ENCODE measurements around the gene TRAPPC12.

TRAPPC12 gene

DNA sequence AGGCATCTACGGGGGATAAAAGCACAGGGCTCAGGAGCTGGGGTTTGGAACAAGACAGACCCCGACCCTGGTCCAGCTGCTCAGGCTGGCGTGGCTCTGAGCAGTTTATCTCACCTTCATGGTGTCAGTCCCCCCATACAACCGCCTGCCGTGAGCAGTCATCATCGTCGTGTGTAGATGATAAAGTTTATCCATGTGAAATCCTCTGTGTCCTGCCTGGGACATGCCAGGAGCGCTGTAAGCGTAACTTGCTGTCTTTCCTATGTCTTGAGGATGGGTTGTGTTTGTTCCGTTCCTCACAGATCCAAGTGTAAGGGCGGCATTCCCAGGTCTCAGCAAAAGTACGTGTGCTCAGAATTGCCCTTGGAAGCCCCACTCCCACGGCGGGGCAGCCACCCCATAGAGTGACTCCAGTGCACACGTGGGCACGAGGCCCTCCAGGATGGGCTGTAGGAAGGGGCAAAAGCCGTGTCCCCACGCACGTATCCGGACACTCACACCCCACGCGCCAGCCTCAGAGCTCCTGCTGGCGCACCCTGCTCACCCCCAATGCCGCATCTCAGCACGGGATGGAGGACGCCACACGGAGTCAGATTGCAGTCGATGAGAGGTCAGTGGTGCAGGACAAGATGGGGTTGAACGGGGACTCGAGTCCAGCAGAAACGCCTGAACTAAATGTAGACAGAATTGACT, 88.9 kb downstream of the TRAPPC12 start:
- DNase-seq (ENCODE audit: low read depth), result no peak

DNA sequence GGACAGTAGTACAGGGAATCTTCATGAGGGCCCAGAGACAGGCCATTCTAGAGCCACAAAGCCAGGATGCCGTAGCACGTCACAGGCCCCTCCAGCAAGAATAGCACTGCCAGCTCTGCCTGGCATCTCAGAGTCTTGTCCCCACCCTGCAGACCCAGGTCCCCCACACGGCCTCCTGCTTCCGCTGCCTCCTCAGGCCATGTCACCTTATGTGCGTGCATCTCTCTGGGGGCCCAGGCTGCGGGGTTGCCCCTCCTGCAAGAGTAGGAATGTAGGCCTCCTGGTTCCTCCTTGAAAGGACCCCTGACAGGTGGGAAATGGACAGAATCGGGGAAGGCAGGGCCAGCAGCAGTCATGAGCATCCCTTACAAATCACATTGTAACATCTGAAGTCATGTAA, 90.0 kb downstream of the TRAPPC12 start:
- no peak for DNase-seq (ENCODE audit: low read depth)

DNA sequence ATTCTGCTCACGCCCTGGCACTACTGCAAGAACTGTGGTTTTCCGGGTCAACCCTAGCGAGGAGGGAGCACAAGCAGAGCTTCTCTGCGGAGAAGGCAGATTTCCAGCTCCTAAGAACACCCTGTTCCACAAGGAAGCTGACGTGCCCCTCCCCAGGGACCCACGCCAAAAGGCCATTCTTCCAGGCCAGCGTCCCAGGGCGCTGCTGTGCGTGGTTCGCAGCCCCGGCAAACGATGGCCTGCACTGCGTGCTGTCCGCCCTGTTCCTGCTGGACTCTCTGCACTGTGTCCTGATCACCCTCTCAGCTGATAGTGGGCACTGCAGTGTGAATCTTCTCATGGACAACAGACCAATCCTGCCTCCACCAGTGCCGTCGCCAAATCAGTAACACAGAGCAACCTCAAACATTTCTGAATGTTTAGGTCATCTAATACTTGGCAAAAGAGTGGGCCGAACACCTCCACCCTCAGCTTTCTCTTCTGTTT, 90.7 kb downstream of the TRAPPC12 start:
- DNase-seq (ENCODE audit: low read depth), result no peak

DNA sequence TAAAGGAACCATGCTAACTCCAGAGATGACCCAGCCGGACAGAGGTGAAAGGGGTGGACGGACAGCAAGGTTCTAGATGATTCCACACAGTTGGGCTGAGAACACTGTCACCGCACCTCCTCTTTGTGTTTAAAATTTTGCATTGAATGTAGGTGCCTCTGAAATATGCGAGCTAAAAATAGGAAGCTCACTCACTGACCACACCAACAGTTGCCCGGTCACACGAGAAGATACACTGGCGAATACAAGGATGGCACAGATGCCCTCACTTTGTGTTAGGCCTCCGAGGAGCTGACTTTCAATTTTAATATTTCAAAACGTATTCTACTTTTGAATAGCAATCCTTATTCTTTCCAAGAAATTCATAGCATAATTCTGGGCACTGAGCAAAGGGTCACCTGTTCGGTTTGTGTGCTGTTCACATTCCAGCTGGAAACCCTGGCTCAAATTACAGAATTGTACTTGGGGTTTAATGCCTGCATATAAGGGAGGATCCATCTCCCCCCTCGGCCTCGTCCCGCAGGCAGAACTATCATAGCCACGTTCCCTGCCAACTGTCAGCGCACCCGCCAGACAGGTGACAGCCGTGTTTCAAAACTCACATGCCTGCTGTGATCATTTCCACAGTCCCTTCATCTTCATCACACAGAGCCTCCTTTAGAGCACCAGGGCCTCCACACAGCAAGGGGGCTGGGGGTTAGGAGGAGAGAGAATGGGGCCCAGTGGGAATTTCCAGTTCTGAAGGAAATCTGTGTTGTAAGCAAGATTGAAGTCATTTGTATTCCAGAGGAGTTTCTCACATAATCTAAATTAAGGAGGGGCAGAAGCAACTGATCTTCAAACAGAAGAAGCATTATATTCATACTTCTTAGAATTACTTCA, 91.6 kb downstream of the TRAPPC12 start:
- no peak for DNase-seq (ENCODE audit: low read depth)

DNA sequence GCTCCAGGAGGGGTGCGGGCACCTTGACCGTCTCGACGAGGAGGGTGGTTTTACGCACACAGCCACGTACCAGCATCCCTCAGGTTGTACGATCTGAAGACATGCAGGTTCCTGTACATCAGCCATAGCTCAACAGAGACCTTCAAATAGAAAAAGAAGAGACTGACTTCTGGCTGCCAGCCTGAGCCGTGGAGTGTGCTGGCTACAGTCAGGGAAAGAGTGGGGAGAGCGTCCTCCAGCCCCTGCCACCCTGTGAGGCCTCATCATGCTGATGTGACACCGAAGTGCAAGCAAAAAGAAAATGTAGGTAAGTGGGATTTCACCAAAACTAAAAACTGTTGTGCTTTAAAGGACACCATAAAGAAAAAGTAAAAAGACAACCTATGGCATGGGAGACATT, 92.8 kb downstream of the TRAPPC12 start:
- no peak for DNase-seq (ENCODE audit: low read depth)

DNA sequence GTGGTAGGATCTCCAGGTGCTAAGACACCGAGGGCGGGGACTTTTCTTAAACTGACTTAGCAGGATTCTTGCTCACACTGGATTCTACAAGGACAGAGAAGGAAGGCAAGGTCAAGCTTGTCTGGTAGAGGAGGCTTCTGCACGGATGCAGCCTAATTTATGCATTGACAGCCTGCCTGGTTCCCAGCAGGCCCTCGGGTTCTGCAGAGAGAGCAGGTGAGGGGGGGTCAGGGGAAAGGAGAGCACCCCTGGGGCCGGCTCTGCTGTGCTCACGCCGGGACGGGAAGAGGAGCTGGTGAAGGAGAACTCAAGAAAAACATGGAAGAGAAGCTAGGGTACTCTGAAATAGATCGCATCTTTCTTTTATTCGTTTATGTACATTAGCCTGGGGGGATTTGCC, 93.5 kb downstream of the TRAPPC12 start:
- DNase-seq (ENCODE audit: low read depth), result no peak

DNA sequence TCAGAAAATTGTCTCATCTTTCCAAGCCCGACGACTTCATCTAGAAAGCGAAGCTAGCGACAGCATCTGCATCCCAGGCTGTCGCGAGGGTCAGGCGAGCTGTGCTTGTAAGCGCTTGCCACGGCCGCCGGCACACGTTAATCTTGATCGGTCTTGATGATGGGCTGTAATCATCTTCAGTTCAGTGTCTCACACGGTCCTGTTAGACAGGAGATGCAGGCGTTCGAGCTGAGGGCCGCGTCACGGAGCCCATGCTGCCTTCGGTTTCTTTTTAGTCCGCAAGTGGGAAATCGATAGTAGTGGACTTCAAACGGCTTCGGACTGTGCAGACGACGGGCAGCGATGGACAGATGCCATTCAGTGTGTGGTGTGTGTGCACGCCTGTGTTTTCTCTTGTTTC, 96.3 kb downstream of the TRAPPC12 start:
- DNase-seq (ENCODE audit: low read depth), result no peak

DNA sequence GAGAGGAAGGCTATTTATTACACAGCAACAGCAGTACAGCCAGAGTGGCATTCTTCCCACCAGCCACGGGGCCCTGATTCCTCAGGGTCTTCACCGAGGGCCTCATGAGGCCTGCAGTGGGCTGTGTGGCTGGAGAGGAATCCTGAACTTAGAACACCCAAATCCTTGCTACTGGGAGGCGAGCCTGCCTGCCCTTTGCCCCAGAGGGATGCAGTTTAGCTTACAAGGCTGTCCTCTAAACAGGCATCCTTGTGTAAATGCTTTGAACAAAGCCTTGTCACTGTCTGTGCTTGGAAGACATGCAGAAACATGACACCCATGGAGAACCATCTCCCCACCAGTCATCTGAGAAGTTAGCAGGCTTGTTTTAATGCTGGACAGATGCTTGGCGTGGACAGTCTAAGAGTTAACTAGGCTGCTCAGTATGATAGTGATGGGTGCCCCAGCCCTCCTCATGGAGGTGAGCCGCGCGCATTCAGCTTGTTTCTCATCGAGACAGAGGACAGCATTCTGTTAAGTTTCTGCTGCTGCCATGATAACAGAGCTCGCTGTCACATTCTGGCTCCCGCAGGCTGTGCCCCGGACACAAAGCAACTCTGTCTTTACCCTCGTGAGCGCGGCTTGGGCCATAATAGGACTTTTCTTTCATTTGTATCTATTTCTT, 97.0 kb downstream of the TRAPPC12 start:
- no peak for DNase-seq (ENCODE audit: low read depth)

DNA sequence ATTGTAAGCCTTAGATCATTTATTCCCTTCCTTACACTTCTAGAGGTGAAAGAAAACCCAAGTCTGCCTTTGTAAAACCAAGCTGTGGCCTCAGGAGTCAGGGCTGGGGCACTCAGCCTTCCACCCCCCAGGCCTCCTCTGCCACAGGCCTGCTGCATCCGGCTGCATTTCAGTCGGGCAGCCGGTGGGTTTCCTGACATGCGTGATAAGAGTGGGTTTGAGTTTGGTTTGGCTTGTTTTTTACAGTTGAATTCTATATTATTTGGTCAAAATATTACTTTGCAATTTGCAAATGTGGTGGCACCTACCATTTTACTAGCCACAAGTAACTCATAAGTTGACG, 97.5 kb downstream of the TRAPPC12 start:
- no peak for DNase-seq (ENCODE audit: low read depth)

DNA sequence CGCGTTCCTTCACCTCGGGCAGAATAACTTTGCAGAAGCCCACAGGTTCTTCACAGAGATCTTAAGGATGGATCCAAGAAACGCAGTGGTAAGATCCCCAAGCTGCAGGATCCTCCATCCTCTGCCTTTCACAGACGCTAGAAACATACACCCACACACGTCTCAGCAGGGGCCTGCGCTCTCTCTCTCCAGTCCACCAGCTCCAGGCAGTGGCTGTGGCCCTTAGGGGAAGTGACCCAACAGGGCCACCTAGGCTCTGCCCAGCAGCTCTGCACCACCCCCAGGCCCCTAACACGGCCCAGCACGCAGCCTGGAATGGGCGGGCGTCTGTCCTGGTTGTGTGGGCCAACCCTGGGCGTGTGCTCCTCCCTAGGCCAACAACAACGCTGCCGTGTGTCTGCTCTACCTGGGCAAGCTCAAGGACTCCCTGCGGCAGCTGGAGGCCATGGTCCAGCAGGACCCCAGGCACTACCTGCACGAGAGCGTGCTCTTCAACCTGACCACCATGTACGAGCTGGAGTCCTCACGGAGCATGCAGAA, 99.4 kb downstream of the TRAPPC12 start:
- no peak for DNase-seq (ENCODE audit: low read depth)

DNA sequence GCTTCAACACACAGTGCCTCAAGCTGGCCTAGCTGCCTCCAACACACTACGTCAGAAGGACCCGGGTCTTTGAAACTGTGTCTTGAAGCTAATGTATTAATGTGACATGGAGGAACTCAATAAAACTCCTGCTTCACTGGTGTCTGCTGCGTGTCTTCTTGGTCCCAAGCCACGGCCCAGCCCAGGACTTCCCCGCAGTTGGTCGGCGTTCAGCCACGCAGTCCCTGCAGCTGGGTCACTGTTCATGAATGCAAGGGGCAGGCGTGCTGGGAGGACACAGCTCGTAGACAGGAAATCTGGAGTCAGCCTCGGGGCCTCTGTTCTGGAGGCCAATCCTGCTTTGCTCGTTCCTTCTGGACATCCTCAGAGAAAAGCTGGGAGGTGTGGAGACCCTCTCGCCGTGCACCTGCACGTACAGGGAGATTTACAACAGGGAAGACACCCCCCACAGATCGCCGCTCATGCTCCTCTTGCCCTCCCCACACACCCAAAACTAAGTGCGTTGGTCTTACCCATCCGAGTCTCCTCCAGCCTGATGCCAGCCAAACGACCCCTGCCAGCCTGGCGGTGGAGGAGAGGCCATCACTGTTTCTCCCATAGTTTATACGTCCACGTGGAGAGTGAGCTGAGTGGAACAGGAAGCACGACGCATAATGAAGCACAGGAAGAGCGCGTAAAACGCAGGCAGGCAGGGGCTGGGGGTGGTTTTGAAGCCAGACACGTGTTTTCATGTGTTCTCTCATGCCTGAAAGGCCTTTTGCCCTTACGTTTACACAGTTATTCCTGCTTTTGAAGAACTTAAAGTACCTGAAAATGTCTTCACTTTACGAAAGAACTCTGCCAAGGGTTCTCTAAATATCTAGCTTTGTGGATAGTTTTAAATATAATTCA, 100.2 kb downstream of the TRAPPC12 start:
- no peak for DNase-seq (ENCODE audit: low read depth)

DNA sequence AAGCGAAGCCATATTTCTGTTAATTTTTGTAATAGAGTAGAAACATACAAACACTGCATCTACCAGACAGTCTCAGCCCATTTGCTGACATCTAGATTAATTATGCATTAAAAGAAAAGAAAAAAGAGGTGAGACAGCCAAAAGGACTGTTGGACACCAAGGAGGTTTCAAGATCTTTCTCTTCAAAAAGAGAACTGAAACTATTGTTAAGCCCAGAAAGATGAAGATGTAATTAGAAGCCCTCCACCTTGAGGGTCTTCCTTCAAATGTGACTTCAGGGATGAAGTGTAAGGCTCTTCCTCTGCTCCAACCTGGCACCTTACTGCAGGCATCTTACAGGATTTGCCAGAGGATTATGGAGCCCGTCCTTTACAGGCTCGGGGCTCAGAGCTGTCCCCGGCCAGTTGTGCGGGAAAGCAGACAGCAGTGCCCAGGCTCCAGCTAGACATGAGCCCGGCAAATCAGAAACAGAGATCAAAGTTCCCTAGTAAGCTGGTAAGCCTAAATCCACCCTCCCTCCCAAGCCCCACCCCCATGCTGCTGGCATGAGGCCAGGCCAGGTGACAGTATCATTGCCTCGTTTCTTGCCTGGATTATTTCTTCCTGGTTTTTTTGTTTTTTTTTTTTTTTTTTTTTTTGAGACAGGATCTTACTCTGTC, 101.0 kb downstream of the TRAPPC12 start:
- no peak for DNase-seq (ENCODE audit: low read depth)

DNA sequence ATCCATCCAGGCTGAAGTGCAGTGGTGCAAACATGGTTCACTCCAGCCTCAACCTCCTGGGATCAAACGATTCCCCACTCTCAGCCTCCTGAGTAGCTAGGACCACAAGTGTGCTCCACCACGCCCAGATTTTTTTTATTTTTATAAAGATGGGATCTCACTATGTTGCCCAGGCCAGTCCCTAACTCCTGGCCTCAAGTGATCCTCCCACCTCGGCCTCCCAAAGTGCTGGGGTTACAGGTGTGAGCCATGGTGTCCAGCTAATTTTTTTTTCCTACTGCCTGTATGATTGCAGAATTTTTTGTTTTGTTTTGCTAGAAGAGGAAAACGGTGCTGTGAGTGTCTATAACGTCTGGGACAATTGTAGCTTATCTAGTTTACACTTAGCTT, 101.5 kb downstream of the TRAPPC12 start:
- DNase-seq (ENCODE audit: low read depth), result no peak

DNA sequence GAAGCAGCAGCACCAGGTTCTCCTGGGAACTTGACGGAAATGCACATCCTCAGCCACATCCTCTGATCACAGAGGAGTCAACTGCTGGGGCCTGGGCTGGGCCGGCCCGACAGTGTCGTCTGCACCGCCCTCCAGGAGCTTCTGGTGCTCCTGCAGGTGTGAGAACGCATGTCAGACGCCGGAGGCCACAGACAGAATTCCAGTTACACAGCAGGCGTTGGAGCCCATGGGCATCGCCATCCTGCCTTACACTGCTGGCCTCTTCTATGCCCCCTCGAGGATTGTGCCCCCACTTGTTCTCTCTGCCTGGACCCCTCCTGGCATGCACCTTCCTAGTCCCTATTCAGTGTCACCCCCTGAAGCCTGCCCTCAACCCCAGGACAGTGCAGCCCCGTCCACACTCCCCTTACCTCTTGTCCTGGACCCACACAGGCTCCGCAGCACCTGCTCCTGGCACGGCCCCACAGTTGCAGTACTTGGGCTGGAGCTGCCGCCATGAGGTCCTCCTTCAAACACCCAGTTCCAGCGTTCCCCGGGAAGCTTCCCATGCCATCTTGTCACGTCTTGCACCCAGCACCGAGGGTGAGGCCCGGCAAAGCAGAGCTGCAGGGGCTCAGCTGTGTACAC, 102.4 kb downstream of the TRAPPC12 start:
- no peak for DNase-seq (ENCODE audit: low read depth)

DNA sequence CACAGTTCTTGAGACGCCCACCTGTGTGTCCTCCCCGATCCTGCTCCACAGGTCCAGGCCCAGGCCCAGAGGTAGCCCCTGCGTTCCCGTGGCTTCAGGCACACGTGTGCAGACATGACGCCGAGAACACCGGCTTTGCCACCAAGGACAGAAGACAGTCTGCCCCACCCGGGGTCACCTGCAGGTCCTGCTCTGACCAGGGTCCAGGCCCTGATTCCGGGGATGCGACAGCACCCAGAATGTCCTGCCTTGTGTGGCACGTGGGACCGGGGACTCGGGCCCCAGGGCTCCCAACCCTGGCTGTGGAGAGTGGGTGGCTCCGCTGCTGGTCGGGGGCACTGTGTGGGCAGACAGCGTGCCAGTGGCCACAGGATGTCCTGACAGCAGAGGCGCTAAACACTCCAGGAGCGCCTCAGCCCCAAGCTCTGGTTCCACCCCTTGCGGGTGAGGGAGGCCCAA, 102.9 kb downstream of the TRAPPC12 start:
- DNase-seq (ENCODE audit: low read depth), result no peak

DNA sequence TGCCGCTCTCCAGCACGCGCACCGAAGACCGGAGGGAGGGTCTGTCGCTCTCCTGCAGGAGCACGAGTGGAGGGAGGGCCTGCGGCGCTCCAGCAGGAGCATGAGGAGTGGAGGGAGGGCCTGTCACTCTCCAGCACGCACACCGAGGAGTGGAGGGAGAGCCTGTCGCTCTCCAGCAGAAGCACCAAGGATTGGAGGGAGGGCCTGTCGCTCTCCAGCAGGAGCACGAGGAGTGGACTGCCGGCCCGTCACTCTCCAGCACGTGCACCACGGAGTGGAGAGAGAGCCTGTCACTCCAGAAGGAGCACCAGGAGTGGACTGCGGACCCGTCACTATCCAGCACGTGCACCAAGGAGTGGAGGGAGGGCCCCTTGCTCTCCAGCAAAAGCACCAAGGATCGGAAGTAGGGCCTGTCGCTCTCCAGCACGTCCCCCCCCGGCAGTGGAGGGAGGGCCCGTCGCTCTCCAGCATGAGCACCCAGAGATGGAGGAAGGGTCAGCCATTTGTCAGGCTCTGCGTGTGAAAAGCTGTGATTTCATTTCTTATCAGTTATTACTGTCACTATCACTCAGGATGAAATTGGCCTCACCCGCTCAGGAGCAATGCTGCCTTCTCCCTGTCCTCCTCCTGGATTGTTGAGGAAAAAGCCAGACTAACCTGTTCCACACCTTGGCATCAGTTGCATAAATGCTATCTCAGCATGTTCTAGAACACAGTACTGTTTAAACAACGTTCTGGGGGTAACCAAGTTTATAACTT, 103.9 kb downstream of the TRAPPC12 start:
- no peak for DNase-seq (ENCODE audit: low read depth)

DNA sequence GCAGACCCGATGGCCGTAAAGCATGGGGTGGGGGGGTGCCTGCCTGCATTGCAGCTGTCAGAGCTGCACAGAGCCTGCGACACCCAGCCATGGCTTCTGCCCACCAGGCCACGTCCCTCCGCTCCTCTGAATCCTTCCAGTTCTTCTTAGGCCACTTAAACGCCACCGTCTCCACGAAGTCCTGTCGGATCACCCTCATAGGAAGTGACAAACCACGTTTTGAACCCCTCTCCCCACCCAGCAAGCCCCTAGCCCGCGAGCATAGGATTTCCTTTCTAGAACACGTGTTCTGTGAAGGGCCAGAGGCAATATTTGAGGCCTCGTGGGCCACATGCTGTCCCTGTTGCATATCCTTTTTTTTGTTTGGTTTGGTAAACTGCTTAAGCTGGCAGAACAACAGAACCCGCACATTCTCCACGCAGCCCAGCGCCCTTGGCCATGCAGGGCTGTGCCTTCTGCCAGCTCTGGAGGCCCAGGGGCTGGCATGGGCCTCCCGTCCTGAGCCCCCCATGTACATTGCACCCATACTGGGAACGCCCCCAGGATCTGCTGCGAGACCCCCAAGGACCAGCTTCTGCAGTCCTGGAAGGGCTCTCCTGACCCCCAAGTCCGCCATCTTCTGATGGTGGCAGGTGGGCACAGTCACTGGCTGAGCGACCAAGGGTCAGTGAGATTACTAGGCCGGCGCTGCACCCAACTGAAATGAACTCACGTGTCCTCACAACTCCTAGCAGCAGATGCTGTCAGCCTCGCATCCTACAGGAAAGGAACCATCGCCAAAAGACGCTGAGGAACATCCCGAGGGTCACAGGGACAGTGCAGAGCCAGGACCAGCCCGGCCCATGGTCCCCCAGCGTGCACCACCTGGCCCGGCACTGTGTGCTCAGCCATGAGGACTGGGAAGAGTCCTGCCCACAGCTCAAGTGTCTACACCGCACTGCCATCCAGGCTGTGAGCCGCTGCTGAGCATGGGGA, 104.8 kb downstream of the TRAPPC12 start:
- no peak for DNase-seq (ENCODE audit: low read depth)

DNA sequence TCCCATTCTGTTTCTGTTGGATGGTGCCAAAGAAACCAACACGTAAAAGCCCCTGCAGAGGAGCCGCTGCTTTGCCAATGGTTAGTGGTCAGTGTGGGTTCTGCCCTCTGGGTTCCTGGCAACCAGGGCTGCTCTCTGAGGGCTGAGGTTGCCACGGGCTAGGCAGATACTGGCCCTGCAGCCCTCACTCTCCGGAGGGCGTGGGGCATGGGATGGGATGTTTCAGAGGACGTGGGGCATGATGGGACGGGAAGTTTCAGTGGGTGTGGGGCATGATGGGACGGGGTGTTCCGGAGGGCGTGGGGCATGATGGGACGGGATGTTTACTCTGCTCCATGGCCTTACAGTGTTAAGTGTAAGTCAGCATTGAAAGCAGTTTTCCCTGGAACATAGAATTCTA, 105.7 kb downstream of the TRAPPC12 start:
- DNase-seq (ENCODE audit: low read depth), result no peak

Data from T follicular helper cell (primary cell).